ENCODE data around the gene BNIP3. TPM values are rescaled to one million over a fixed set of nuclear protein-coding genes. Genes with fewer than 3 reads are reported as not detected.

BNIP3 gene
- total RNA-seq, 1 donor = 48.4 TPM

DNA sequence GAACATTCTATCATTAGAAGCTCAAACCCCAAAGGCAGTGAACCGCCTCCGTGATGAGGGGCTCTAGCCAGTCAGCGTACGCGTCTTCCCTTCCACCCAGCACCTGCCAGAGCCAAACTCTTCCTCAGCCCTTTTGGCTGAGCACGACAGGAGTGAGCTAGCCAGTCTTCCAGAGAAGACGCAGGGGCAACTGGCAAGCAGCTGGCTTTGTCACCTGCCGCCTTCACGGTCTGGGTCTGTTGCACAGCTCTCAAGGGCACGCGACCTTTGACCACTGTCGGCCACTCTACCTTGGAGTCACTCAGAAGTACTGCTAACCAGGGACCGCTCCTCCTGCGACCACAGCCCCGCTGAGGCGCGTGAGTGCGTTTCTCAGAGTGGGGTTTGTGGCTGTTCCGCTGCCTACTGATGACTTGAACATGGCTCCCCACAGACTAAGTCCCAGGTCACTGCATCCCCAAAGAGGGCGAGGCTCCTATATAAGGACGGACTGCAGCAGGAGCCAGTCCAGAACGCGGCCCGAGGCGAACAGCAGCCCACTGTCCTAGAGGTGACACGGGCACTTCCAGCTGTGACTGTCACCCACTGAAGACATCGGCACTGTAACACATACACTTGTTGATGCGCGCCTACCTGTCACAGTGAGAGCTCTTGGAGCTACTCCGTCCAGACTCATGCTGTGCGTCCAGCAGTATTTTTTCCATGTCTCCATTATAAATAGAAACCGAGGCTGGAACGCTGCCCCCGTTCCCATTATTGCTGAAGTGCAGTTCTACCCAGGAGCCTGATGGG, 8.4 kb downstream of the BNIP3 start:
- H3K4me3 ChIP-seq (ENCODE audit: low read depth, low read length) = no peak overlapping the region
- no peak for DNase-seq (ENCODE audit: low read depth)
- TF ChIP-seq, protein P1, sequence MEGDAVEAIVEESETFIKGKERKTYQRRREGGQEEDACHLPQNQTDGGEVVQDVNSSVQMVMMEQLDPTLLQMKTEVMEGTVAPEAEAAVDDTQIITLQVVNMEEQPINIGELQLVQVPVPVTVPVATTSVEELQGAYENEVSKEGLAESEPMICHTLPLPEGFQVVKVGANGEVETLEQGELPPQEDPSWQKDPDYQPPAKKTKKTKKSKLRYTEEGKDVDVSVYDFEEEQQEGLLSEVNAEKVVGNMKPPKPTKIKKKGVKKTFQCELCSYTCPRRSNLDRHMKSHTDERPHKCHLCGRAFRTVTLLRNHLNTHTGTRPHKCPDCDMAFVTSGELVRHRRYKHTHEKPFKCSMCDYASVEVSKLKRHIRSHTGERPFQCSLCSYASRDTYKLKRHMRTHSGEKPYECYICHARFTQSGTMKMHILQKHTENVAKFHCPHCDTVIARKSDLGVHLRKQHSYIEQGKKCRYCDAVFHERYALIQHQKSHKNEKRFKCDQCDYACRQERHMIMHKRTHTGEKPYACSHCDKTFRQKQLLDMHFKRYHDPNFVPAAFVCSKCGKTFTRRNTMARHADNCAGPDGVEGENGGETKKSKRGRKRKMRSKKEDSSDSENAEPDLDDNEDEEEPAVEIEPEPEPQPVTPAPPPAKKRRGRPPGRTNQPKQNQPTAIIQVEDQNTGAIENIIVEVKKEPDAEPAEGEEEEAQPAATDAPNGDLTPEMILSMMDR (IDR thresholded peaks at IDR 0.05; ENCODE audit: insufficient read depth, low read depth, low read length) = no peak

GRCh38 chr10:131972474-131973071, 9.2 kb downstream of the BNIP3 start:
- TF ChIP-seq, protein P1 (IDR thresholded peaks at IDR 0.05; ENCODE audit: insufficient read depth, low read depth, low read length) = no peak
- peak; percentile 56 for DNase-seq (ENCODE audit: low read depth)
- H3K4me3 ChIP-seq (ENCODE audit: low read depth, low read length) = no peak overlapping the region

DNA sequence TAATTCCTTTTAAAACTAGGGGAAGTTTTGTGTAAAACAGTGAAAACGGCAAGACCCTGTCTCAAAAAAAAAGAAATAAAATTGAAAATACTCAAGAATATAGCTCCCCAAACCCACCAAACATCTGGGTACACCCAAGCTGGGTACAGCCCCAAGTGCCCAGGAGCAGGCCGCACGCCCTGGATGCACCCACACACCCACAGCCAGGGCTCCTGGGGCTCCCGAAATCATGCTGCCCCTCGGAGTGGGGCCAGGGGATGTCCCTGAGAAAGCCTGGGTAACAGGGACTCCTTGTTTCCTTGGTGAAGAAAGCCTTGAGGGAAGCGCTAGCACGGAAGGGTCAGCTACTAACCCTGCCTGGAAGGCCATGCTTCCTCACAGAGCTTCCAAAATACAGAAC, 10.1 kb downstream of the BNIP3 start:
- H3K4me3 ChIP-seq (ENCODE audit: low read depth, low read length) = no peak overlapping the region
- TF ChIP-seq, protein P1 (IDR thresholded peaks at IDR 0.05; ENCODE audit: insufficient read depth, low read depth, low read length) = no peak
- no peak for DNase-seq (ENCODE audit: low read depth)

DNA sequence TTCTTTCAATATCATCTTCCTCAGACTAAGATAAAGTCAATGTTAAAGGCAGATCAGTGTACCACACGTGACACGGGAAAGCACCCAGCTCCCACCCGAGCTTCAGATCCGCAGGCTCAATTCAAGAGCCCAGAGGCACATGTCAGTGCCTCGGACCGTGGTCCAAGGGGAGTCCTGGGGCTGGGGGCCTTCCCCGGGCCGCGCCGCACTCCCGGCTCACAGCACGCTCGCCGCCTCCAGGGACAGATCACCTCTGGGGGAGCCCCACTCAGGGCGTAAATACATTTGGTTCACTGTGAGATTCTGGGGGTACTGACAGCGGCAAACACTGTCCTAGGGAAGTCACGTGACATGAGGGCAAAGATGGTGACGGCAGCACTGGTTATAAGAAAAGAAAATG, 10.8 kb downstream of the BNIP3 start:
- TF ChIP-seq, protein P1 (IDR thresholded peaks at IDR 0.05; ENCODE audit: insufficient read depth, low read depth, low read length) = no peak
- H3K4me3 ChIP-seq (ENCODE audit: low read depth, low read length) = no peak overlapping the region
- DNase-seq (ENCODE audit: low read depth) = no peak

GRCh38 chr10:131968949-131969348, 12.8 kb downstream of the BNIP3 start:
- TF ChIP-seq, protein P1 (IDR thresholded peaks at IDR 0.05; ENCODE audit: insufficient read depth, low read depth, low read length) = no peak
- H3K4me3 ChIP-seq (ENCODE audit: low read depth, low read length) = no peak overlapping the region
- no peak for DNase-seq (ENCODE audit: low read depth)

DNA sequence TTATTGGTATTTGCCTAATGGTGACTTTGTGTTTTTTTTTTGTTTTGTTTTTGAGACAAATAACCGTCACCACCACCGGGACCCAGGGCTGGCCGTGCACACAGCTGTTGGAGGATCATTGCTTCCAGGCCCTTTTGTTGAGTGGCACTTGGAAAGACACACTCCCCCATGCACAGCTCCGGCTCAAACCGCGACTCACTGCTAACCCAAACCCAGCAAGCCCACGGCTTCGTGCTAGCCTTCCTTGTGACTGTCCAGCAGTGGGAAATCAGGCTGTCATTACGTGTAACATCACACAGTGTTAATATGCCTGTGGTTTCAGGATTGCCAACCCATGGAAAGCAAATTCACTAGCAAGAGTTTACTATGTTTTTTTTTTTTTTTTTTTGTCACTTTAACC, 17.4 kb downstream of the BNIP3 start:
- H3K4me3 ChIP-seq (ENCODE audit: low read depth, low read length) = no peak overlapping the region
- TF ChIP-seq, protein P1 (IDR thresholded peaks at IDR 0.05; ENCODE audit: insufficient read depth, low read depth, low read length) = no peak
- no peak for DNase-seq (ENCODE audit: low read depth)
